Osteoblast (primary cell): Measurements from ENCODE around the gene TPPP2. TPM values are rescaled to one million over a fixed set of nuclear protein-coding genes. Genes with fewer than 3 reads are reported as not detected.

Experiments used
- DNase-seq: peaks from one replicate; pipeline ENCODE4 v3.0.0; 2011; ENCODE audit warnings: low spot score, mixed read lengths; ENCODE audit not compliant: insufficient read length; ENCODE audit errors: missing footprints
- H2AFZ ChIP-seq: 2 replicates; pipeline ENCODE4 v1.6.0; 2011; ENCODE audit warnings: mild to moderate bottlenecking, low read length
- H3K27ac ChIP-seq: 2 replicates; pipeline ENCODE4 v1.5.1; 2011; ENCODE audit warnings: mild to moderate bottlenecking, low read depth, low read length, moderate library complexity
- H3K27me3 ChIP-seq: 2 replicates; pipeline ENCODE4 v1.6.0; 2012; ENCODE audit warnings: mild to moderate bottlenecking, control low read depth, inconsistent platforms, low read length, moderate library complexity; ENCODE audit not compliant: insufficient read depth
- H3K36me3 ChIP-seq: 2 replicates; pipeline ENCODE4 v1.5.1; 2011; ENCODE audit warnings: mild to moderate bottlenecking, low read length, control low read depth, moderate library complexity; ENCODE audit not compliant: insufficient read depth
- H3K4me1 ChIP-seq: 2 replicates; pipeline ENCODE4 v1.5.1; 2011; ENCODE audit warnings: mild to moderate bottlenecking, low read length, control low read depth, moderate library complexity; ENCODE audit not compliant: insufficient read depth
- H3K4me2 ChIP-seq: 2 replicates; pipeline ENCODE4 v1.6.0; 2011; ENCODE audit warnings: mild to moderate bottlenecking, low read length; ENCODE audit not compliant: insufficient read depth
- H3K4me3 ChIP-seq: fragments of 200-600 bp; sonication (generic); 3 replicates; pipeline ENCODE4 v1.5.1; 2012; ENCODE audit warnings: mild to moderate bottlenecking, low read length, inconsistent platforms; ENCODE audit not compliant: insufficient read depth
- H3K79me2 ChIP-seq: 2 replicates; pipeline ENCODE4 v1.6.0; 2012; ENCODE audit warnings: mild to moderate bottlenecking, low read length, control low read depth, inconsistent platforms; ENCODE audit not compliant: insufficient read depth
- H3K9me3 ChIP-seq: 2 replicates; pipeline ENCODE4 v1.5.1; 2011; ENCODE audit warnings: low read depth, low read length, control low read depth
- H4K20me1 ChIP-seq: 2 replicates; pipeline ENCODE4 v1.6.0; 2012; ENCODE audit warnings: mild to moderate bottlenecking, low read length, control low read depth; ENCODE audit not compliant: insufficient read depth
- CTCF ChIP-seq: IDR thresholded peaks from 2 replicates; pipeline ENCODE4 v1.5.1; 2011; ENCODE audit warnings: mild to moderate bottlenecking, low read depth, low read length, moderate library complexity; ENCODE audit errors: extremely low read depth
- total RNA-seq: library from RNA; depleted of rRNA; stranded (reverse); fragments of >200 nt; gene quantifications from 2 replicates; pipeline ENCODE4 v1.2.3, GENCODE V29; 2012

The TPPP2 gene
- total RNA-seq, 1 donor: not detected

GRCh38 chr14:21054123-21054767 is 24.2 kb downstream of the TPPP2 start:
- no peaks in the 10 kb centered on the region for H3K36me3 ChIP-seq
- H3K9me3 ChIP-seq: no peaks in the 10 kb centered on the region

GRCh38 chr14:21054768-21055145 is 24.7 kb downstream of the TPPP2 start:
- H3K36me3 ChIP-seq: no peaks in the 10 kb centered on the region
- peaks cover 14% of the 10 kb centered on the region for H3K4me1 ChIP-seq
- no peaks in the 10 kb centered on the region for H3K27me3 ChIP-seq
- H3K27ac ChIP-seq: no peak overlapping the region
- no peak overlapping the region for H2AFZ ChIP-seq
- TF ChIP-seq CTCF: no peak
- DNase-seq: no peak
- H3K4me2 ChIP-seq: no peak overlapping the region
- H4K20me1 ChIP-seq: no peaks in the 10 kb centered on the region
- H3K9me3 ChIP-seq: no peaks in the 10 kb centered on the region
- no peak overlapping the region for H3K4me3 ChIP-seq
- H3K79me2 ChIP-seq: no peaks in the 10 kb centered on the region

More at GRCh38 chr14:21054123-21054767, 24.2 kb downstream of the TPPP2 start:
- Histone ChIP-seq H2AFZ (no peak overlapping the region), H3K4me1 (peaks cover 17% of the 10 kb centered on the region), H3K27me3 (no peaks in the 10 kb centered on the region), H3K27ac (no peak overlapping the region), H3K79me2 (no peaks in the 10 kb centered on the region), H3K4me2 (no peak overlapping the region), H3K4me3 (no peak overlapping the region), H4K20me1 (no peaks in the 10 kb centered on the region)
- TF ChIP-seq CTCF: no peak
- DNase-seq: no peak

- no peaks in the 10 kb centered on the region for H3K79me2 ChIP-seq
- H3K36me3 ChIP-seq: no peaks in the 10 kb centered on the region
- peaks cover 22% of the 10 kb centered on the region for H3K4me1 ChIP-seq
- no peak overlapping the region for H3K4me3 ChIP-seq
- no peak for DNase-seq
- peak overlapping the region; percentile 10 for H2AFZ ChIP-seq
- no peaks in the 10 kb centered on the region for H3K27me3 ChIP-seq
- H3K9me3 ChIP-seq: no peaks in the 10 kb centered on the region
- TF ChIP-seq CTCF: no peak
- H3K4me2 ChIP-seq: no peak overlapping the region
- no peaks in the 10 kb centered on the region for H4K20me1 ChIP-seq
- H3K27ac ChIP-seq: no peak overlapping the region
Observed at GRCh38 chr14:21055432-21056117, 25.6 kb downstream of the TPPP2 start.

- H4K20me1 ChIP-seq: no peaks in the 10 kb centered on the region
- H3K36me3 ChIP-seq: no peaks in the 10 kb centered on the region
- no peaks in the 10 kb centered on the region for H3K27me3 ChIP-seq
- no peak for TF ChIP-seq CTCF
- peaks cover 24% of the 10 kb centered on the region for H3K4me1 ChIP-seq
- H3K79me2 ChIP-seq: no peaks in the 10 kb centered on the region
- no peak overlapping the region for H2AFZ ChIP-seq
- no peak overlapping the region for H3K27ac ChIP-seq
- H3K4me2 ChIP-seq: no peak overlapping the region
- DNase-seq: peak; percentile 55
- no peak overlapping the region for H3K4me3 ChIP-seq
- no peaks in the 10 kb centered on the region for H3K9me3 ChIP-seq
Observed at GRCh38 chr14:21056520-21057163, 26.6 kb downstream of the TPPP2 start.
